OCI-M2 (cell line): ENCODE results near the gene TCN2.
"Not testable (repeated sequence)": the region's sequence is repeated elsewhere in the genome, so short reads cannot be mapped to it uniquely, and the experiment has no call there.

Experiments used
- DNase-seq: peaks from one replicate; lab custom pipeline; 2025; ENCODE audit not compliant: unreplicated experiment; lab: John Stamatoyannopoulos, UW

TCN2 gene

DNA sequence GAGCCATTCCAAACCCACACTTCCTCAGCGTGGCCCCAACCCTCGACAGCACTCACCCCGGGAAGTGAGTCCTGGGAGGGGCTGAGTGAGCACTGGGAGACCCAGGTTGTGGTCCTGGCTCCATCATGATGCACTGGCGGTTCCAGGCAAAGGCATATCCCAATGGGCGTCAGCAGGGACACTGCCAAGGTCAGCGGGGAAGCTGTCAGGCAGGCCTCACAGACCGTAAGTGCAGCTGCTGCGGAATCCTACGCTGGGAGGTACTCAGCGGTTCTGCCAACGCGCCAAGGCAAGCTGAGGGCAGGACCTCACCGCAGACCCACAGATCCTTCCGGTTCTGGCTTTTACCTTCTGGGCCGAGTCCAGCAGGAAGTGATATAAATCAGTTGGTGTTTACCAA, 31.1 kb upstream of the TCN2 start:
- no peak for DNase-seq

DNA sequence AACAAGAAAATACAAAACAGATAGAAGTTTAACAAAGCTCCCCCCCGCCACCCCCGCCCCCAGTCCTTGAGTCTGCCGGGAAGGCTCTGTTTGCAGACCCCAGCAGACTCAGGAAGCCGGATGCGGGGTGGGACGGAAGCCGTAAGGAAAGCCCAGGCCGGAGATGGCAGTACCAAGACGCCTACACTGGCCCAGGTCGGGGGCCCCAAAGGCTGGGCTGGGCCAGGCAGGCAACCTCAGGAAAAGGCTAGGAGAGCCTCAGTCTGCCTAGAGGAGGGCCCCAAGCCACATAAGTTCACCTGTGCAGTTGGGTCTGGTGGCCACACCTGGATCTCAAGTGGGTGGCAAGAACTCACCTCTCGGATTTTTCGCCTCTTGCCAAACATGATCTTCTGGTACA, 28.5 kb upstream of the TCN2 start:
- no peak for DNase-seq

DNA sequence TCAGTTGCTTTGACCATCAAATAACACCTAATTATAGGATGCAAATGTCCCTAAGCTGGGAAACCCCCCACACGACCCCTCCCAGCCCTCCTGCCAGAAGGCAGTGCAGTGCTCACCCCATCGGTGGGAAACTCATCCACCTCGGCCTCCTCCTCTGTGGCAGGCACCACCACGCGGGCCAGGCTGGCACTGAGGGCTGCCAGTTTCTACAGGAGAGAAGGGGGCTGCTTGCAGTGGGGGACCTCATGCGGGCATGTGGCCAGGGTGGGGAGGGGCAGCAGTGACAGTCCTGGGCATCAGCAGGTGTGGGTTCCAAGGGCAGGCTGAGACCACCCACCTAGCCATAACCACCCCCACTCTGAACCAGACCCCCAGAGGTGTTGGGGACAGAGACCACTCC, 26.1 kb upstream of the TCN2 start:
- no peak for DNase-seq

DNA sequence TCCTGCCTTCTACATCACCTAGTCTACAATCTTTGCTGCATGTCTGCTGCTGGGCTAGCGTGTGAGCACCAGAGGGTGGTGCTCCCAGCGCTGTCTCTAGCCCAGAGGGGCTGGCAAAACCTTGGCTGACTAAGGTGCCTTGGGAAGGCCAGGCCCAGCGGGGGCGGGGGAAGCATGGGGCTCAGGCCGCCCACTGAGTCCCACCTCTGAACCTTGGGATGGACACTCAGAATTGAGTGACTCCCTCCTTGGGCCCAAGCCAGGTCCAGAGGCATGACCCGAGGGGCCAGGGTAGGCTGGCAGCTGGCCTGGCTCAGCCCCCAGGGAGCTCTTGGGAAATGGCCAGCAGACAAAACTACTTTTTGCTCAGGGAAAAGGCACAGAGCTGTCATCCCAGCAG, 24.9 kb upstream of the TCN2 start:
- no peak for DNase-seq

DNA sequence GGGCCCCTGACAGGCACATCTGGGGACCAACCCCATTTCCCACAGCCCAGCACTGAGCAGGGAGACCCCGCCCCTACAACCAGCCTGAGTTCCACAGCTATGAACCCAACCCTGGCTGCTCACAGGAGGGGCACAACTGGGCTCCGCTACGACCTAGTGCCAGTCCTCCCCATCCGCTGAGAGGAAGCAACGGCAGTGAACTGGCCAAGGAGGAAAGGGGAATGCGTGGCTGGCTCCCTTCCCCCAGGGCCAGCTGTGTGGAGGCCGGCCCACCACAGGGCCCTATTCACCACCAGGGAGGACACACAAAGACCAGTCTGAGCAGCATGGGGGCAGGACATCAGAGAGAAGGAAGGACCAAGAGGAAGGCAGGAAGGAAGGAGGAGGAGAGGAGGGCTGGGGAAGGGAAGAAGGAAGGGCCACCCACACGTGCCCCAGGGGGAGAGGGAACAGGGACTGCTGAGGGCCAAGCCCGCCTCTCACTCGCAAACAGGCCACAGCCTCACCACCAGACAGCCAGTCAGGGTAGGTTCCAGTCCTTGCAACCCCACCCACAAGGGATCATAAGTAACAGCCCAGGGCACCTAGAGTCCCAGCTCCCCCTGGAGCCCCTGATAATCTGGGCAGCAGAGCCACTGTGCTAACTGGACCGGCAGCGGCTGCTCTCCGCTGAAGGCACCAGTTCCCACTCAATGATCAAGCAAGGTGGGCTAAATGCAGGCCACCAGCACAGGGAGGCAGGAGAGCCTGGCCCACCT, 24.0 kb upstream of the TCN2 start:
- no peak for DNase-seq

DNA sequence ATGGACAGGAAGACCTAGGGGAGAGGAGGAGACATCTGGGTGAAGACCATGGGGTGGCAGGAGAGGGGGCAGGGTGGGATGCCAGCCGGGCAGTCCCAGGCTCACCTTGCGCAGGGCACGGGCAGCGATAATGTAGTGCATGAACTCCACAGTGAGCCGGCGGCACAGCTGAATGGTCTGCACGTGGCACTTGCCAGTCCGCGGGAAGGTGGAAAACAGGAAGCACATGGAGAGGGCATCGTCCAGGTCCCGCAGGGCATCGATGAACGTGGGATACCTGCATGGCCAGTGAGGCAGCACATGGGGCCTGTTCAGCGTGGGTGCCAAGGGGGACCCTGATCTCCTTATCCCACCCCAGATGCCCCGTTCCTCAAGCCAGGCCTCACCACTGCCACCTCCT, 22.5 kb upstream of the TCN2 start:
- DNase-seq, result no peak

DNA sequence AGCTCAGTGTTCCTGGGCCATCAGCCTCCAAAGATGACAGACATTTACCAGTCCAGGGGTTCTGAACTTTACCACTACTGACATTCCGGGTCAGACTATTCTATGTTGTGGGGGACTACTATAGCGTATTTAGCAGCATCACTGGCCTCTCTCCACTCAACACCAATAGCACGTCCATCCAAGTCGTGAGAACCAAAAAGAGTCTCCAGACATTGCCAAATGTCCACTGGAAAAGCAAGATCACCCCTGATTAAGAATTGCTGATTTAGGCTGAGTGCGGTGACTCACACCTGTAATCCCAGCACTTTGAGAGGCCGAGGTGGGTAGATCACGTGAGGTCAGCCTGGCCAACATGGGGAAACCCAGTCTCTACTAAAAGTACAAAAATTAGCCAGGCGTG, 20.6 kb upstream of the TCN2 start:
- no peak for DNase-seq

DNA sequence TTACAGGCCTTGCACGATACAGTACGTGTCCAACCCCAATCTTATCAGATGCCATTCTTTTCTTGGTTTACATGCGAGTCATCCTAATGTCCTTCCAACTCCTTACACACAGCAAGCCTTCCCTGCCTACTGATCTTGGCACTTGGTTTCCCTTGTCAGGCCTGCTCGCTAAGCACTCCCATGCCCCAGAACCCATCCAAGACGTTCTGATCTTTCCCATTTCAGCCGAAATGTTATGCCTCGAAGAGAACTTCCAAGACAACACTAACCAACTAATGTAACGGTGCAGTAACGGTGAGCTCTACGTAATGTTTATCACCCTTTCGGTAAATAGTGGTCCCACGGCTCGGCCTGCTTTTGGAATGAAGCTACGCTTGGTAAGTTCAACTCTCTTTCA, 15.8 kb upstream of the TCN2 start:
- DNase-seq, result no peak

DNA sequence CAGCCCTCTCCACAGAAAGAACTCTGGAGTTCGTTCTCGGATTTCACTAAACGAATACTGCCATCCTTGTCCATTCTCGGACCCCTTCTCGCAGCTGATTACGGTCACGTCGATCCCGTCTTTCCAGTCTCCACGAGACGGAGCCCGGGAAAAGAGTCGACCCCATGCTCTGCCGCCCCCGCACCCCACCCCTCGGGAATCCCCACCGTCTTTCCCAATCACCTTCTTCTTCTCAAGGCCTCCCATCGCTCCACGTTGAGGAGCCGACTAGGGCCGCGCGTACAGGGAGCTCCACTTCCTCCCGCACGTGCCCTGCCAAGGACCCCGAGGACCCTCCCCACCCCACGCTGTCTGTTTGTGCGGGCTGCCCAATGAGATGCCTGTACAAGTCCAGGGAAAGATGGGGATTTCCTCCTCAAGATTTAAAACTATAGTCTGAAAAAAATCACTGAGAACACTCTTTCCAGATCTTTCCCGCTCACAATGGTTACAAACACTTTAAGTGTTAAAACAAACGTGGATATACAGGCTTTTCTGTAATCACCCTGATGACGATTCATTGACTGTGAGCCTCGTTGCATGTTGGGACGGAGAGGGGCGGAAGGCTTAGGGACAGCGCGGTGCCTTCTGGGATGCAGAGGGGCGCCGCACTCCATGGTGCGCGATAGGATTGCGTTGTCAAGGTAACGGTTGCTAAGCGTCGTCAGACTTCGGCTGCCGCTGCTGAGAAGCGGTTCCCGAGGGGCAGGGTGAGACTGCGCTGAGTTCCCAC, 15.2 kb upstream of the TCN2 start, which contains the start of gene PES1:
Gene PES1, minus strand, starts transcription at position 323 of the 772 bp plus-strand sequence. Its CDS starts 77 bp downstream, at position 246.
- peak; percentile 90 for DNase-seq

DNA sequence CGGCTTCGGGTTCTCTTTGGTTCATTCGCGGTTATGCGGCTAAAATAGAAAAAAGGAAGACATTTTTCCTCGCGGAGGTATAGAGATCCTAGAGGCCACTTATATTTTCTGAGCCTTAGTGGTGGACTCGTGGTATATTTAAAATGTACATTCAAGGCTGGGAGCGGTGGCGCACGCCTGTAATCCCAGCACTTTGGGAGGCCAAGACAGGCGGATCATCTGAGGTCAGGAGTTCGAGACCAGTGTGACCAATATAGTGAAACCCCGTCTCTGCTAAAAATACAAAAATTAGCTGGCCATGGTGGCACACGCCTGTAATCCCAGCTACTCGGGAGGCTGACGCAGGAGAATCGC, 14.6 kb upstream of the TCN2 start:
- not testable (repeated sequence) for DNase-seq

DNA sequence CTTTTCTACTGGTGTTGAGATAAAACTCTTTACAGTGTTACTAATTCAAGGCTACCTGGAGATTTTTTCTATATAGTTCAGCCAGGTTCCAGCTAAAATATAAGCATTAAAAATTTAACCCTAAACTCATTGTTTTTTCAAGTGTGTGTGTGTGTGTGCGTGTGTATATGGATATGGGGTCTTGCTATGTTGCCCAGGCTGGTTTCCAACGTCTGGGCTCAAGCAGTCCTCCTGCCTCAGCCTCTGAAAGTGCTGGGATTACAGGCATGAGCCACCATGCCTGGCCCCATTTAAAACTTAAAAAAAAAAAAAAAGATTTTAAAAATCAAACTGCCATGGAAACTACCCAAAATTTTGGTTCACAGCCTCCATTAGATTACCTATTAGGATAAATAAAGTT, 10.8 kb upstream of the TCN2 start:
- no peak for DNase-seq

DNA sequence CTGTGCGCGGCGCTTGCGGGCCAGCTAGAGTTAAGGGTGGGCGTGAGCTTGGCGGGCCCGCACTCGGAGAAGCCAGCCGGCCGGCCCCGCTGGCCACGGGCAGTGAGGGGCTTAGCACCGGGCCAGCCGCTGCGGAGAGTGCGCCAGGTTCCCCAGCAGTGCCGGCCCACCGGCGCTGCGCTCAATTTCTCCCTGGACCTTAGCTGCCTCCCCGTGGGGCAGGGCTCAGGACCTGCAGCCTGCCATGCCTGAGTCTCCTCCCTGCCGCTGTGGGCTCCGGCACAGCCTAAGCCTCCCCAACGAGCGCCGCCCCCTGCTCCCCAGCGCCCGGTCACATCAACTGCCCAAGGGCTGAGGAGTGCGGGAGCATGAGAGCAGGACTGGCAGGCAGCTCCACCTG, 10.1 kb upstream of the TCN2 start:
- no peak for DNase-seq

DNA sequence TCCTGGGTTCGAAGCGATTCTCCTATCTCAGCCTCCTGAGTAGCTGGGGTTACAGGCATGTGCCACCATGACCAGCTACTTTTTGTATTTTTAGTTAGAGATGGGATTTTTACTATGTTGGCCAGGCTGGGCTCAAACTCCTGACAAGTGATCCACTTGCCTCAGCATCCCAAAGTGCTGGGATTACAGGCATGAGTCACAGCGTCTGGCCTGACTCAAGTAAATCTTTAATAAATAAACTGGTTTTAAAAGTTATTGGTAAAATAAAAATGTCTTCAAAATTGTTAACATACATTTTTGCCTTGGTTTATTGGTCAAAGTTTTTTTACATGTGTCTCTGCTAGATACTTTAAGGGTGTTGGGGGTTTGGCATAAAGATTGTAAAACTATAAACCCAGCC, 8.0 kb upstream of the TCN2 start:
- no peak for DNase-seq

DNA sequence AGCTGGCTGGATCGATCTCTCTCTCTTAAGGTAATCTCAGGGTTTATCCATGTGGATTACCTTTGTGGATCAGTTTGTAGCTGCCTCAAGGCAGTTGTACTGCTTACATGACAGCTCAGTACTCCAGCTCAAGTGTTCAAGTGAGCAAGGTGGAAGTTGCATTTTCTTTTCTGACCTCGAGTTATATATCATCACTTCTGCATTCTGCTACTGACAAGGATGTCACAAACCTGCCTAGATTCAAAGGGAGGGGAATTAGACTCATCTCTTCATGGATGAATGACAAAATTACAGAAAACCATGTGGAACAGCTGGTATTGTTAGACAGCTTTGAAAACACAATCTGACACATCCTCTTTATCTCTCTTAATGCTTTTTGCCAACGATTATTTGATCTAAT, 6.1 kb upstream of the TCN2 start:
- DNase-seq, result no peak

DNA sequence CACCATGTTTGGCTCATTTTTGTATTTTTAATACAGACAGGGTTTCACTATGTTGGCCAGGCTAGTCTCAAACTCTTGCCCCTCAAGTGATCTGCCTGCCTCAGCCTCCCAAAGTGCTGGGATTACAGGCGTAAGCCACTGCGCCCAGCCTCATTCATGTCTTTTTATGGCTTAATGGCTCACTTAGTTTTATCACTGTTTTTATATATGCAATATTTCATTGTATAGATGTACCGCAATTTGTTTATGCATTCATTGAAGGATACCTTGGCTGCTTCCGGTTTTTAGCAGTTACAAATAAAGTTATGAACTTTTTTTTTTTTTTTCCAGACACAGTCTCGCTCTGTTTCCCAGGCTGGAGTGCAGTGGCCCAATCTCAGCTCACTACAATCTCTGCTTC, 5.5 kb upstream of the TCN2 start:
- no peak for DNase-seq

DNA sequence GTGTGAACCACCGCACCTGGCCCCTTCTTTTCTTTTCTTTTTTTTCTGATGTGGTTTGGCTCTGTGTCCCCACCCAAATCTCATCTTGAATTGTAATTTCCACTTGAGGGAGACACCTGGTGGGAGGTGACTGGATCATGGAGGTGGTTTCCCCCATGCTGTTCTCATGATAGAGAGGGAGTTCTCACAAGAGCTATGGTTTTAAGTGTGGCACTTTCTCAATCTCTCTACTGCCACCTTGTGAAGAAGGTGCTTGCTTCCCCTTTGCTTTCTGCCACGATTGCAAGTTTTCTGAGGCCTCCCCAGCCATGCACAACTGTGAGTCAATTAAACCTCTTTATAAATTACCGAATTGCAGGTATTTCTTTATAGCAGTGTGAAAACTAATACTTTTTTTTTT, 4.9 kb upstream of the TCN2 start:
- DNase-seq, result no peak

DNA sequence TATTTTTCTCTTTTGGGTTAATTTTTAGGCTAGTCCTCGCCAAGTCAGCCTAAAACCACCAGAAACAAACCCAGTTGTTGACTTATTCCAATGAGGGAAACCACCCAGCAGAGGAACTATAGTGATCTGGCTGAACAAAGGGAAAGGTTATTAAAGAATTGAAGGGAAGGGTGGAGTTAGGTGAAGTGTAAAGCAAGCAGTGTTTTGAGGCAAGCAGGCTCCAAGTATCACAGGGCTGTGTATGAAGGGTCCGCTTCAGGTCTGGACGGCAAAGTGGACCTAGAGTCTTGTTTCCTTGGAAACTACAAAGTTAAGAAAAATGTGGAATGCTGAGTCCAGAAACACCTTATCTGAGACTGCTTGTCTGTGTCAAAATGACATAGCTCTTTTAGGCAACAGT, 3.2 kb upstream of the TCN2 start:
- DNase-seq, result no peak

DNA sequence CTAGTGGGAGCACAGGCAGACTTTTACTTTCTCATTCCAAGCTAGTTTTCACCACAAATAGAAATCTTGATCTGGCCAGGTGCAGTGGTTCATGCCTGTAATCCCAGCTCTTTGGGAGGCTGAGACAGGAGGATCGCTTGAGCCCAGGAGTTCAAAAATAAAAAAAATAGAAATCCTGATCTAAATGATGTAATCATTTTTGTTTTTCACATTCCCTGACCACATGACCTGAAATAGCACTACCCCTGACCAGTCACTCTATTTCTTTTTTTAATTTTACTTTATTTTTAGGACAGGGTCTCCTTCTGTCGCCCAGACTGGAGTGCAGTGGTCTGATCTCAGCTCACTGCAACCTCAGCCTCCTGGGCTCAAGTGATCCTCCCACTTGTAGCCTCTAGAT, 2.3 kb upstream of the TCN2 start:
- no peak for DNase-seq

DNA sequence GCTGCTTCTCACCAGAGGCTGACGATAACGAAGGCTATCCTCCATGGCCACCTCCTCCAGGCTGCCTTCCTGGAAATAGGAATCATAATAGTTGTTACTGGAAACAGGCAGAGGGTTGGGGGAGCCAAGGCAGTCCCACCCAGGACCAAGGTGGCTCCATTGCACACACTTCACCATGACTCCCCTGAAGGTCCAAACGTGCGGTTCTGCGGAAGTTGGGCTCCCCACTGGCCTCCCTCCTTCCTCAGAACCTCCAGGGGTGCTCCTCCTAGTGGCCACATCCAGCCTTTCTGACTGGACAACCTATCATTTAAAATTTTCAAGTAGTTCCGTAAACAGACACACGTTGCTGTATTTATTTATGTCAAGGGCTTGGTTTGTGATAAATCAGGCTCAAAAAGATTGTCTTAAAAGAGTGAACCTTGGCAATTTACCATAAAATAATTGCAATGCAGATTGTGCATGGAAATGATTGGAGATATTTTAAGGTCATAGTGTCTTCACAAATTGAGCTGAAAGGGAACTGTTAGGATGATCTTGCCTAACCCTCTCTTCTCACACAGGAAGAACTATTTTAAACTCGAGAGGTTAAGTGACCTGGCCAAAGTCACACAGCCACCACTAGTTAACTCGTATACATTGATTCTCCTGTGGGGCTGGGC, 1.4 kb upstream of the TCN2 start:
- no peak for DNase-seq

DNA sequence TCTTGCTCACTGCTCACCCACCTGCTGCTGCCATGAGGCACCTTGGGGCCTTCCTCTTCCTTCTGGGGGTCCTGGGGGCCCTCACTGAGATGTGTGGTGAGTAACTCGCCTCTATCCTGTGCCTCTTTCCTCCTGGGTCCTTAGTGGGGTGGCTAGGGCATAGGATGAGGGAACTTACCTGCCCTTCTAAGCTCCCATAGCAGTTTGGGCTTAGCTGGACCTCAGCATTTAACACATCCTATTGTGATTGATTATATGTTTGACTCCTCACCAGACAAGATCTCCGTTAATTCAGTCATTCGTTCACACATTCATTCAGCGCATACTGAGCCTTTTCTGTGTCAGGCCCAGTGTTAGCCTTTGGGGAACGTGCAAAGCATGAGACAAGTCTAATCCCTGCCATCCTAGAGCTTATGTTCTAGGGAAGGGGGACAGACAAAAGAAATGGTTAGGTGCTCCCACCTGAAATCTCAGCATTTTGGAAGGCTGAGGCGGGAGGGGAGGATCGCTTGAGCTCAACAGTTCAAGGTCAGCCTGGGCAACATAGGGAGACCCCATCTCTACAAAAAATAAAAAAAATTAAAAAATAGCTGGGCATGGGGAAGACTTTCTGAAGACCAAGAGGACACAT, 441 bp downstream of the TCN2 start:
- DNase-seq, result no peak

DNA sequence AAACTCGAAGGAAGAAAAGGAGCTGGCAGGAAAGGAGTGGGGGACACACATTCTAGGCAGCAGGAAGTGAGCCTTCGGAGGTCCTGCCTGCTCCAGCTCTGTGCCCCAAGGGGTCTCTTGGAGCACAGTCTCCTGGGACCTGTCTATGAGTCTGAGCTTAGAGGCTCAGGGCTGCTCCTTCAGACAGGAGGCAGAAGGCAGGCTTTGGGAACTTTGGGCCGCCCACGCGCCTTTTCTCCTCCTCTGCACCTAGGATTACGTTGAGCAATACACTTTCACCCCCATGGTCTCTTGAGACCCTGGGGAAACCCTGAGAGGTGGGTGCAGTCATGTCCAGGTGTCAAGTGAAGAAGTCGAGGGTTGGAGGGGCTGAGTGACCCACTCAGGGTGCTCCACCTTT, 965 bp downstream of the TCN2 start:
- DNase-seq, result no peak
